COLO668 (cell line): ENCODE results near the gene THADA.

Experiments
- DNase-seq: peaks from one replicate; lab custom pipeline; 2025; ENCODE audit not compliant: unreplicated experiment; lab: John Stamatoyannopoulos, UW

The THADA gene

DNA sequence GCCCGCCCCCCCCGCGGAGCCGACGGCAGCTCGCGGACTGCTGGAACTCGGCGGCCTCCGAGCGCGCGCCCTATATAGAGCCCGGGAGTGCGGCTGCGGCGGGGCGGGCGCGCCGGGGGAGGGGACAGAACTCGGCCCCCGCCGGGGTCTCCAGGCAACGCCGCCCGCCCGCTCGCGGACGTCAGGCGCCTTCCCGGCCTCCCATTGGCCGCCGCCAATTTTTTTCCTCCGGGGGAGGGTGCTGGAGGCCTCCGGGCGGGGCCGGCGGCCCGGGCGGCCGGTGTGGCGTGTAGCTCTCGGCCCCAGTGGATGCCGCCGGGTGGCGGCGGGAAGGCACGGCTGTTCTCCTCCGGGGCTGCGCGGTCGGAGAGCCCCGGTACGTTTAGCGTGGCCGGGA is 369.3 kb downstream of the THADA start, which contains the start of gene ZFP36L2:
TSS of gene ZFP36L2 (minus strand) at position 49 of the 397 bp plus-strand sequence. CDS start 291 bp downstream, outside the sequence.
- DNase-seq = peak; percentile 98

DNA sequence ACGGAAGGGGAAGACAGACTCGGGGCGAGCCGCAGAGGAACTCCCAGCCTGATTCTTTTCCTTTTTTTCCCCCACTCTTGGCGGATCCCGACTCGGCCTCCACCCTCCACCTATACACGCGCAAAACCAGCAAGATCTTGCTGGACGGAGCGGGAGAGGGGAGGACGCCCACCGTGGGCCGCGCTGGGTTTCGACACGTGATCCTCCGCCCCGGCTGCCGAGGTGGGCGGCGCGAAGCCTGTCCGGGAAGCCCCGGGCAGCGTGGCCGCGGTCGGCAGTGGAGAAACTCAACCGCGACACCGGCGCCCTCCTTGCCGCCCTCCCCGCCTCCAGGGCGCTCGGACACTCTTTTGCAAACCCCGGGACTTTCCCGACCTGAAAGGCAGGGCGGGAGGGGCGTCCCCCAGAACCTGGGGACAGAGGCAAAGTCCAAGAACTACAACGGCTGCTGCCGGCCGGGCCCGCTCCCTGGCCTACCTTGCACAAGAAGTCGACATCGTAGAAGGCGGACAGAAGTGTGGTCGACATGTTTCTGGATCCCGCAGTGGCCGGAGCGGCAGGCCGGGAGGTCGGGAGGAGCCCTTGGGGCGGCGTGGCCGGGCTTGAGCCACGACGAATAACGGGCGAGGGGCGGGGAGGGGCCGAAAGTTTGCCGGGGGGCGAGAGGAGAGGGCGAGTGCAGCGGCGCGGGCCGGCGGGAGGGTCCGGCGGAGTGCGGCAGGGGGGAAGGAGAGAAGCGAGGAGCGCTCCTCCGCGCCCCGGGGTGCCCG is 369.9 kb downstream of the THADA start:
- DNase-seq = peak; percentile 81

DNA sequence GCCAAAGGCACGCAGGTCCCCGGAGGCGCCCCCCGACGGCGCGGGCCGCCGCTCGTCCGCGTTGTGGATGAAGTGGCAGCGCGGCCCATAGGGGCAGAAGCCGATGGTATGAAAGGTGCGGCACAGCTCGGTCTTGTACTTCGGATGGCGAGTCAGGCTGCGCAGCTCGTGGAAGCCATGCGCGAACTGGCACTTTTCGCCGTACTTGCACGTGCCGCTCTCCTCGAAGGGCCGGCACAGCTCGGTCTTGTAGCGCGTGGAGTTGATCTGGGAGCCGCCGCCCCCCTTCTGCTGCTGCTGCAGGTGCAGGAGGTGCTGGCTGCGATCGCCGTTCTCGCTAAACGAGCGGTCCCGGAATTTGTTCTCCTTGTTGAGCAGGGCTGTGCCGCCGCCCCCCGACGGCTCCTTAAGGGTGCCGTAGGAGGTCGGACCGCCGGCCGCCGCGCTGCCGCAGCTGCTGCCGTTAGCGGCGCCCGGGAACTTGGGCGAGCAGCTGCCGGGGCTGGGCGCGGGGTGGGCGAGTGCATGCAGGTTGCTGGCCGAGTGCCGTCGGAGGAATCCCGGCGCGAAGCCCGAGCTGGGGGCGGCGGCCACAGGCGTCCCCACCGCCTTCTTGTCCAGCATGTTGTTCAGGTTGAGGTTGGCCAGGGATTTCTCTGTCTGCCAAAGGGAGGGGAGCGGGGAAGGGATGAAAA is 370.6 kb downstream of the THADA start:
- peak; percentile 83 for DNase-seq

DNA sequence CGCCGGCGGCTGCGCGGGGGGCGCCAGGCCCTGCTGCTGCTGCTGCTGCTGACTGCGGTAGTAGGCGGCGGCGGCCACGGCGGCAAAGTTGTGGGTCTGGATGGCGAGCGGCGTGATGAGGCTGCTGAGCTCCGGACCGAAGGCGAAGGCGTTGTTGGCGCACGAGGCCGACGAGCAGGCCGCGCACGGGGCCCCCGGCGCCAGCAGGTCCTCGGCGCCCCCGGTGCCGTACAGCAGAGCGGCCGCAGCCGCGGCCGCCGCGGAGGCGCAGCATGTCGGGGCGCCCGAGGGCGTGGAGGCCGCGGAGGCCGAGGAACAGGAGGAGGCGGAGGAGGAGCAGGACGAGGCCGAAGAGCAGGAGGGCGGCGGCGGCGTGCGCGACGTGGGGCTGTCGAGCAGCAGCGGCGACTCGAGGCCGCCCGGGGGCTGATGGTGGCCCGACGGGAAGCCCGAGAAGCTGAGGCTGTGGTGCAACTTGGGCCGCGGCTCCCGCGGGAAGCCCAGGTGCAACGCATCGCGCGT is 371.2 kb downstream of the THADA start:
- DNase-seq = peak; percentile 65

DNA sequence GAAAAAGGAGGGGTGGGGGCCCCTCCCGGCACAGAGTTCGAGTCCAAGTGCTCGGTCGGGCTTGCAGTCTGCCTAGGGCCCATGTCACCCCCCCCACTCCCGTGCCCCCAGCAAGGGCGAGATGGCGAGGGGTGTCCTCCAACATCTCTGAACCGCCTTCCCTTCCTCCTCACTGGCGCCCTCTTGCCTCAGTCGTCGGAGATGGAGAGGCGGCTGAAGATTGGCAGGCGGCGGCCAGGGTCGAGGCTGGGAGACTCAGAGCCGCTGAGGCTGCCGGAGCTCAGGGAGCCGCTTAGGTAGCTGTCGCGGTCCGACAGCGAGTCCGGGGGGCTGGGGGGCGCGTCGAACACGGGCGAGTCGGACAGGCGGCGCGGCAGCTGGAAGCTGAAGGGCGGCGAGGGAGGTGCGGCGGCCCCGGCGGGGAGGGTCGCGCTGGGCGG is 371.7 kb downstream of the THADA start:
- peak; percentile 68 for DNase-seq

DNA sequence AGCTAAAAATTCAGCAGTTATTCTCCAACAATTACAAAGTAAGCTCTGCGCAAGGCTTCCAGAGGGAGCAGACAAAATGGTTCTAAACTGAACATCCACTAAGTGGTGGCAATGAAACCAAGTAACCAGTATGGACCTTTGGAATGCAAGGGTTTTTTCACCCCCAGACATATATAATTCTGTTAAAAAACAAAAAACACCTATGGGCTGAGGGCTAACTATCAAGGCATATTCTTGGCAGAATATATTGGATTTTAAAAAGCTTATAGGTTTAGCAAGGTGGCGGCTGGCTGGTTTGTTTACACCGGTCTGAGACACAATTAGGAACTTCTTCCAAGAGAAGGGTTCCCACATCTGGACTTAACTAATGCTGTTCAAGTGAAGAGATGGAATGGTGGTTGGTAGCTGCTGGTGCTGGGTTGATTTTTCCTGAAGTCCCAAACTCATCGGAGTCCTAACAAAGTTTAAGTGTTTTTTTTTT is 372.3 kb downstream of the THADA start:
- DNase-seq = no peak

DNA sequence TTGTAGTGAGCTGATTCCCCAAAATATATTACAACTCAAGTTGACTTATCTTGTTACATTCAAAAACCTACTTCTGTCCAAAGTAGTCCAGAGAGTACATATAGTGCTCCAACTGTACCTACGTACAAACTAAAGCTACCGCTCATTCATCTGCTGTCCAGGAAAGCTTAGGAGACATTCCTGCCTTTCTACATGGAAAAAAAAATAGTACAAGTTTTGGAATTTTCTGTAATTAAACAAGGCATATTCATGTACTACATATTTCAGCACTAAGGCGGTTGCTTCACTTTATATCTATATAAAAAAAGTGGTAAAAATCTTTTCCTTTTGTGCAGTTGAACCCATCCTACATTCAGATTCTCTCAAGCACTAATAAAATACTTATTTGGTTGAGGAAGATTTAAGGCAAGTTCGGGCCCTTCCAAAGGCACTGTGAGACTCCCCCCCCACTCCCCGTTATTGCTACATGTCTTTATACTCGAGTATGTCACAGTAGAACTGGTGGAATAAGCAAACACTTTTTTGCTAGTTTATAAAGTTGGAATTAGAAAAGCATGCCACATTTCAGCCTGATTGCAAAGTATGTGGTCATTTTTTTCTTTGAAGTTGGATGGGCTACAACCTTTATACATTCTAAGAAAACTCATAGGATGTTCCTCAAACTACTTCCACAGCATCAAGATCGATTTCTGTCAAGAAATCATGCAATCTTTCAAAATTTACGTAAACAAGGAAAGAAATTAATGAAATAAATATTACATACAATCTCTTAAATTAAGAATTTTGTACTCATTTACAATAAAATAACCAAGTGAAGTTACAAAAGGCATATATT is 373.1 kb downstream of the THADA start:
- DNase-seq = no peak

DNA sequence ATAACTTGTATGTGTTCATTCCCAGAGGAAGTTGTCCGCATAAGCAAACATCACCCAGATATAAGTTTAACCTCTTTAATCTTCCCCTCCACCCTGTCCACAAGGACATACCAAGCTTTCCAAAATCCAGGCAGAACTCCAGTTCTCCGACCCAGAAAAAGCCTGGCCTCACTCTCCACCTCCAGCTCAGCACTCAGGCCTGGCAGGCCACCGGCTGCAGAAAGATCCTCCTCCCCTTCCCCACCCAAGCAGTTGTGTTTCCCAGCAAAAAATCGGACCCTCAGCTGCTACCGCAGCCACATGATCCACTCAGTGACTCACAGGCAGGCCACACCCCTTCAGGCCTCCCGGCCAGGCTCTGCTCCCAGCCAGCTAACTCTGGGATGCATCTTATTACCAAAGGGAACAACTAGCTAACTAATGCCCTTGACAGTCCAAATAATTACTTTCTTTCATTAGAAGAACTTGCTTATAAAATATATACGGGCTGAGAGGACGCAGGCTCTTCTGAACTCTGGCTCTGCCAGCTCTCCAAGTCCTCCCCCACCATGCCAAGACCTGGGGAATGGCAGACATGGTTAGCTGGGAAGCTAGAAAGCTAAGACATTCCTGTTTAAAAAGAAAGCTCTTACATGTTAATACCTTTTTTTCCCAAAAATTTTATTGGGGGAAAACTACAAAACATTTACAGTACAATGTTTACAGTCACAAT is 373.9 kb downstream of the THADA start:
- peak; percentile 79 for DNase-seq

DNA sequence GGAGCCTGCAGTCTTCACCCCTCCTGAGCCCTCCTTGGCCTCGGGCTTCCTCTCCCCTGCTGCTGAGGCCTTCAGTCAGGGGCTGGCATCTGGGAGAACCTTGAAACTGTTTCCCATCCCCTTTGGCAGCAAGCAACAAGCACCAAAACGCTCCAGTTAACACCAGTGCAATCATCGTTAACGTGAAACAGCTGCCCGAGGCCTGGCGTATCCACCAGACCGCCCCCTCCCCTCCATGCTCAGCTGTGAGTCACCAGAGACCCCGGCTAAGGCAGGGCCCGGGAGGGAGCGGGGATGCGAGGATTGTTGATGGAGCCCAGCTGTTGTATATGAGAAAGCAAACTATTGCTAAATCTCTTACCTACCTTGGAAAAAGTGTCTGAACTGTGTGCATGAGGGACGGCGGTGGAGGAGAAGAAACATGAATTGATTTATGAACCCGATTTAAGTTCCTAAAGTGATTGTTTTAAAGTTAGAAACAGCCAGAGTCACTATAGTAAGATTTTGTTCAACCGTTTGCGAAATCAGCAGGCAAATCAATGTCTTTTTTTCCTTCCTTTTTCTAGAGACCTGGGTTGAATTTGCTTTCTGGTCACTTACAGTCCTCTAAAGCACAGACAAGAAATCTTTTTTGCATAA is 374.6 kb downstream of the THADA start:
- DNase-seq = peak; percentile 51

DNA sequence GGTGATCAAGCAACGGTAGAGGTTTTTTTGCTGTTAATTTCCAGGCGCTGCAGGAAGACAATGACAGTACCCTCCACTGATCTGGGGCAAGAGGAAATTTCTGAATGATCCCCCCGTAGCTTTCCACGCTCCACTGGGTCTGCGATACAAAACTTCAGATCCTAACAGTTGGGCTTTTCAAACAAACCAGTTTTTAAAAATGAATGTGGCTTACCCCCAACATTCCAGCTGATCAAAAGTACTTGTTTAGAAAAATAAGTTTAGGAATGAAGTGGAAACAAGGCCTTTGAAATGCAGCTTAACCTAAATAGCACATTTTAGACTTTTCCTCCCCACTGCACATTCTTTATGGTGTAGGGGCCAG is 375.1 kb downstream of the THADA start:
- no peak for DNase-seq

DNA sequence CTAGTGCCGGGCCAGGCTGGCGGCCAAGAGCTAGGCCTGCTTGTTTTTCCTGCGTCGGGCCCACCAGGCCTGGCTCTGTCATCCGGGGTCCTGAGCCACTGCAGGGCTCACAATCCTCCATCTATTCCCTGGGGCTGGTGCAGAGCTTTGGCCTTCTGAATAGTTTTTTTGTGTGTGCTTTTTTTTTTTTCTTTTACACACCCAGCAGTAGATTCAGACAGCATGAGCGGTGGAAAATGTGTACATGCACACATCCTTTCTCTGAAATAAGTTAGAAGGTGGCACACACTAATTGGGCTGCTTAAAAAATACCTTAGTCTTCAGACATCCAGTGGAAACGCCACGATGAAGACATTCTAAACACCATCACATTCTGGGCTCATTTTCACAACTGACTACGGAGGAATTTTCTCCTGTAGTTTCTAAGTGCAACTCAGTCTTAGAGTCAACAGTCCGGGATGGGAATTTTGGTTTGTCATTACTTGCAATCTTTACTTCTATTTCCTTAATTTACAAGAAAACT is 375.5 kb downstream of the THADA start:
- no peak for DNase-seq

DNA sequence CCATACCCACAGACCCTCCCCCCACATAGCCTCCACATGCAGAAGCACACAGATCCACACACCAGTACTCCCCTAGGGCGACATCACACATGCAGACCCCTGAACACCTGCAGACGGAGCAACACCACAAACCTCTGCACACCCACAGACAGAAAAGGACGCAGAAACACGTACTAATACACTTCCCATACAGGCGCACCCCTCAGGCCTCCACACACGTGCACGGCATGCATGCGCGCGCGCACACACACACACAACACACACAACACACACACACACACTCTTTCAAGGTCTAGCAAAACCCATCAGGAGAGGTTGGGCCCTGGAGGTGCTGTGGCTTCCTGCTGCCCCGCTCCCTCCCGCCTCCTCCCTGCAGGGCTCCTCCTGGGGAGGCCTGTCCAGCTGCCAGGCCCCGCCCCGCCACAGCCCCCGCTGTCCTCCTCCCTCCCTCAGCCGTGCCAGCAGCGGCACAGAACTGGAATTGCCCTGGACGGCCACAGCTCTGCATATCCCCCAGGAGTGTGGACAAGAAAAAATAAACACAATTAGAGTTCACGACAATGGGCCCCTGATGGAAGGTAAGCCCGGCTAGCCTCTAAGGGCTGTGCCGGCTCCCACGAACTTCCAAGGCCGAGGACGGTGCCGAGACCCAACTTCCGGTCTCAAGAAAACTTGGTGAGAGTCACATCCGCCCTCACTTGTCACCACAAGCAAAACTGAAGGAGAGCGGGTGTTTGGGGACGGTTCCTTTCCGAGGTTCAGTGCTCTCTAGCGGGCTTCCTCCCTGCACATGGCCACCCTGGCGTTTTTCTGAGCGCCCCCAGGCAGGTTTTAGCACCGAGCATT is 376.2 kb downstream of the THADA start:
- peak; percentile 86 for DNase-seq

DNA sequence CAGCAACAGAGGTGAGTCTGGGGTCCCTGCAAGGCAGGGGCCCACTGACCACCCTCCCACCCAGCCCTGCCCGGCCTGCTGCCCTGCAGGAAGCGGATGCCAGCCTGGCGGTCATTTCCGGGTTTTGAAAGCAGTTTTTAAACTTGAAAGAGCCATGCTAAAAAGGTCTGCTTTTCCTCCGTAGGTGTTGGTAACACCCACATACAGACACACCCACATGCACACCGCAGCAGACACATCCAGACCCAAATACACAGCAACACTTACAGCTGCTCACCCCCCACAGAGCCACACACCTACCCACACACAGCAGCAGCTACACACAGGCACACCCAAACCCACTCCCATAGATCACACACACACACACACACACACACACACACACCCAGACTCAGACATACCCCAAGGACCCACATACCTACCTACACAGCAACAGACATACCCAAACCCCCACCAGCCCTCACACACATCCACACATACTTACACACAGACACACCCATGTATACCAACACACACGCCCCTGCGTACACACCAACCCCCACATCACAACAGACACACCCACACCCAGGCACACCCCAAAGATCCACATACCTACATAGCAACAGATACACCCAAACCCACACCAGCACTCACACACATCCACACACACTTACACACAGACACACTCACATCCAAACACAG is 377.0 kb downstream of the THADA start:
- peak; percentile 45 for DNase-seq

DNA sequence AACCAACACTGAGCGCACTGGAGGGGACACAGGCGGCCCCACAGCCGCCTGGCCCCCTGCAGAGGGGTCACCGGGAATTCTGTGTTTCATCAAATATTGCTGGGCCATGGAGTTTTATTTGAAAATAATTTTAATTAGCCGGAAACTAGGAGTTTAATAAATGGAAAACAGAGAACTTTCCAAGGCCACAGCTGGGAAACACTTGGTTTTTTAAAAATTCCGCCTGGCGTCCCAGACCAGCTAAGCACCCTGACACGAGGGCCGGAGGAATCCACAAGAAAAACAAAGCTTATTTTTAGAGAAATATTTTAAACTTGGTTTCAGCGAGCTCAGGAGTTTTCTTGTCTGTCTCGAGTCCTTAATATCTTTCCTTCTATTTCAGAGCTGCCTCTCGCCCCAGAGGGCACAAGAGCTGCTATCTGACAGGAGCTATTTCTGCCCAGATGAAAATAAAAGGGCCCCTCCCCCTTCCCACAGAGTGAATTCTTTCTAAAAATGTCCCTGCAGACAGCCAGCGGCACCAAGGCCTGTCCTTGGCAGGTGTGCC is 377.6 kb downstream of the THADA start:
- no peak for DNase-seq

DNA sequence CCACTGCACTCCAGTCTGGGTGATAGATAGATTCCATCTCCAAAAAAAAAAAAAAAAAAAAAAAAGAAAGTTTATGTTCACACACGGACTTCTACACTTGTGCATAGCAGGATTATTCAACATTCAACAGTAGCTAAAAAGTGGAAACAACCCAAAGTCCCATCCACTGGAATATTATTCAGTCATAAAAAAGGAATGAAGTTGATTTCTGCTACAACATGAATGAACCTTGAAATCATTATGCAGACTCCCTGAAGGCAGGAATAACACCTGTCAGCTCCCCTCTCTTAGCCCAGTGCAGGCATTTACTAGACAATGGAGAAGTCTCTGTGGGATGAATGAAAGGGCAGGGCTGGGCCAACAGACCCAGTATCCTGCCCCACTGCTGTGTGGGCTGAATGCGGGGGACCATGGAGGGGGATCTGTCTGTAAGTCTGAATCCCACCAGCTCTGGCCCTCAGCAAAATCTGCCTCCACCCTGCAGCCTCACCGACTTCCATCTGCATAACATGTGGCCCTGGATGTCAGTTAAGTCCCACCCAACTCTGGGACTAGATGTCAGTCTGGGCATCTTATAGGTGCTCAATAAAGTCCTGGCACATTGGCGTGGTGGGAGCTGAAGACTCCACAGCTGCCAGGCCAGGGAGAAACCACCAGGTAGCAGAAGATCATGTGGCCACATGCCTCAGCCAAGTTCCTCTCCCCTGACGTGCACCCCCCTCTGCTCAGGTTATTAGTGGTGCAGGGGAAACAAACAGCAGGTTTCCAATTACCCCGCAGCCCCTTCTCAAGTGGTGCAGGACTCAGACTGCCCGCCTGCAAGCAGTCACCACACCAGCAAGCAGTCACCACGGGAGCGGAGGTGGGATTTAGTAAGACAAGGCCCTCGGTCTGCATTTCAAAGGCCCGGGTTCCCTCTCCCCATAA is 378.3 kb downstream of the THADA start:
- DNase-seq = no peak

DNA sequence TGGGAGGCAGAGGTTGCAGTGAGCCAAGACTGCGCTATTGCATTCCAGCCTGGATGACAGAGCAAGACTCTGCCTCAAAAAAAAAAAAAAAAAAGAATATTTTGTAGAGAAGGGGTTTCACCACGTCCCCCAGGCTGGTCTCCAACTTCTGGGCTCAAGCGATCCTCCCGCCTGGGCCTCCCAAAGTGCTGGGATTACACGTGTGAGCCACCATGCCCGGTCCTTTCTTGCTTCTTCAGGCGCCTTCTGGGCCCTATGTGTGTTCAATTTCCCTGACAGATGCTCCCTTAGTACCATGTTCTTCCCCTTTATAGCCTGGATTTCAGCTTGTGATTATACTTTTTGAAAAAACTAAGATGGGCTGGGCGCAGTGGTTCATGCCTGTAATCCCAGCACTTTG is 379.2 kb downstream of the THADA start:
- DNase-seq = no peak

DNA sequence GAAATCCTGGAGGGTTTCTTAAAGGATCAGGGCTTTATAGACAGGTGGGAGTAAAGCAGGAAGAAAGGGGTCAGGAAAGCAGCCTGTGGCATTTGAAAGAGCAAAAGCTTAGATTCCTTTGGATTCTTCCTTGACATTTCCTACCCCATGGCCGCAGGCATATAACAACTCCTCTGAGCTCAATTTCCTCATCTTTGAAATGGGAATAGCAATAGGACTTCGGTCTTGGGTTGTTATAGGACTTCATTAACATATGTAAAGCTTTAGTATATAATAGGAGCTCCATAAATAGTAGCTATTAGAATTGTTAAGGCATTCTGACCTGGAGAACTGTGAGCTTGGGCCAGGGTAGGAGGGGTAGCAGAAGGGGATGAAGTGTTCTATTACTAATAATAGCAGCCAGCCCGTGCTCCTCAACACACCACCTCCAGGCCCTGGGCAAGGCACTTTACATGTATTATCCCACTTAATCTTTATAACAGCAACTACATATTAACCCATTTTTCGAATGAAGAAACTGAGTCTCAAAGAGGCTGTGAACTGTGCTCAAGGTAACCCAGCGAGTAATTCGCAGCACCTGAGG is 380.1 kb downstream of the THADA start:
- DNase-seq = no peak
